Right atrium auricular region (tissue), 2 donors: Measurements from ENCODE around the gene PEPD. TPM values are rescaled to one million over a fixed set of nuclear protein-coding genes. Genes with fewer than 3 reads are reported as not detected.

Experiments
- DNase-seq: peaks from one replicate; pipeline ENCODE4 v3.0.0-alpha.2; 2019; ENCODE audit warnings: low spot score
- H3K27ac ChIP-seq, 2 donors: fragments of 200-600 bp; sonication (generic); 1 replicate in 1 of 2; 2 replicates in 1 of 2; pipeline ENCODE4 v1.5.1; 2016 to 2019
- H3K27me3 ChIP-seq, 2 donors: fragments of 200-600 bp; sonication (generic); one replicate each; pipeline versions ENCODE4 v1.5.1 to v1.6.0; 2017 to 2019
- H3K36me3 ChIP-seq: fragments of 200-600 bp; sonication (generic); one replicate; pipeline ENCODE4 v1.5.1; 2016
- H3K4me1 ChIP-seq, 2 donors: fragments of 200-600 bp; sonication (generic); one replicate each; pipeline versions ENCODE4 v1.5.1 to v1.6.0; 2017 to 2019
- H3K4me3 ChIP-seq, 2 donors: fragments of 200-600 bp; sonication (generic); 1 replicate in 1 of 2; 2 replicates in 1 of 2; pipeline ENCODE4 v1.5.1; 2017 to 2019; ENCODE audit warnings: mild to moderate bottlenecking in 1 of 2, moderate library complexity in 1 of 2
- H3K9me3 ChIP-seq, 2 donors: fragments of 200-600 bp; sonication (generic); one replicate each; pipeline ENCODE4 v1.5.1; 2019
- total RNA-seq, 2 donors: library from RNA; depleted of rRNA; stranded (reverse); fragments of >200 nt; gene quantifications; one replicate each; pipeline ENCODE4 v1.1.0, GENCODE V29; 2016
- TF ChIP-seq, protein P1 (sequence below), 2 donors: fragments of 200-600 bp; sonication (generic); IDR thresholded peaks; one replicate each; pipeline ENCODE4 v1.5.1; 2019; ENCODE audit warnings: antibody characterized with exemption in 2 of 2

Gene PEPD
- total RNA-seq, 2 donors from 2014 or later: 27.1 to 38.9 TPM

DNA sequence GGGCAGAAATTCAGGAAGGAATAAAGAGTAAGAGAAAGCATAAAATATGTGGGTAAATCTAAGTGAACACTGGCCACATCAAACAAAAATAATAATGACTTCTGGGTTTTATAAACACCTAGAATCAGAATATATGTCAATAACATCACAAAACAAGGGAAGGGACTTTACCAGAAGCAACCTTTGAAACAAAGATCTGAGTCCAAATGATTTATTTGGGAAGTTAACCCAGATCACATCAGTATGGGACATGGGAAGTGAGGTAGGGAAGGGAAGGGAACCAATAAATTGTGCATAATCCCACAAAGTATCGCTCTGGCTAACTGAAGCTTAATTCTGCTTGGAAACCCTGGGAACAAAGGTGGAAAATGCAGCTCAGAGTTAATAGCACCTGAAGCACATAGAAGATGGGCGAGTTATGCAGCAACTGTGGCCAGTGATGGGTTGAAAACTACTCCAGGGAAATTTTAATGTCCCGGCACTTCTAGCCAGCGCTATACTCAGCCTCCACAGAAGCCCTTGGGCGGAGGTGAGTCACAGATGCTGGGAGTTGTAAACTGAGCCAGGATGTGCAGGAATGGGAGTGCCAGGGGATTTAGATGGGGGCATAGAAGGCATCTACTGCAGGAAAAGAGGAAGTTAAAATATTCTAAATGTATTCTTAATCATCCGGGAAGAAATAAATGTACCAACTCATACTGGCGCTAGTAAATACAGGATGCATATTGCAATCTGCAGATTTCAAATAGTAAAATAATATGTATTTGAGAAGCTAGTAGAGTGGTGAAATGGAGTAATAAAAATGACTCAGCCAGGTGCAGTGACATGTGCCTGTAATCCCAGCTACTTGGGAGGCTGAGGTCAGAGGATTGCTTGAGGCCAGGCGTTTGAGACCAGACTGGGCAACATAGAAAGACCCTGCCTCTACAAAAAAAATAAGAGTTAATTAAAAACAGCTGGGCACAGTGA lies 182.3 kb downstream of the PEPD start:
- Histone ChIP-seq H3K9me3 (no peaks in the 10 kb centered on the region), H3K36me3 (no peaks in the 10 kb centered on the region), H3K4me1 (no peaks in the 10 kb centered on the region), H3K4me3 (no peak overlapping the region), H3K27me3 (no peaks in the 10 kb centered on the region), H3K27ac (no peak overlapping the region)
- TF ChIP-seq, protein P1, sequence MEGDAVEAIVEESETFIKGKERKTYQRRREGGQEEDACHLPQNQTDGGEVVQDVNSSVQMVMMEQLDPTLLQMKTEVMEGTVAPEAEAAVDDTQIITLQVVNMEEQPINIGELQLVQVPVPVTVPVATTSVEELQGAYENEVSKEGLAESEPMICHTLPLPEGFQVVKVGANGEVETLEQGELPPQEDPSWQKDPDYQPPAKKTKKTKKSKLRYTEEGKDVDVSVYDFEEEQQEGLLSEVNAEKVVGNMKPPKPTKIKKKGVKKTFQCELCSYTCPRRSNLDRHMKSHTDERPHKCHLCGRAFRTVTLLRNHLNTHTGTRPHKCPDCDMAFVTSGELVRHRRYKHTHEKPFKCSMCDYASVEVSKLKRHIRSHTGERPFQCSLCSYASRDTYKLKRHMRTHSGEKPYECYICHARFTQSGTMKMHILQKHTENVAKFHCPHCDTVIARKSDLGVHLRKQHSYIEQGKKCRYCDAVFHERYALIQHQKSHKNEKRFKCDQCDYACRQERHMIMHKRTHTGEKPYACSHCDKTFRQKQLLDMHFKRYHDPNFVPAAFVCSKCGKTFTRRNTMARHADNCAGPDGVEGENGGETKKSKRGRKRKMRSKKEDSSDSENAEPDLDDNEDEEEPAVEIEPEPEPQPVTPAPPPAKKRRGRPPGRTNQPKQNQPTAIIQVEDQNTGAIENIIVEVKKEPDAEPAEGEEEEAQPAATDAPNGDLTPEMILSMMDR (IDR thresholded peaks at IDR 0.05): no peak
- DNase-seq: no peak

Other genes with a start within 250 kb of the PEPD start
- gene CEBPA, start 219.3 kb downstream of the PEPD start, total RNA-seq: 10 to 100 TPM in 1 of 2 donors, 1 to 10 TPM in 1; 1.3 to 11.0 TPM
- 10 to 100 TPM; 12.9 to 15.2 TPM for gene CEBPG, start 148.1 kb downstream of the PEPD start, total RNA-seq
- gene CHST8, start 100.2 kb upstream of the PEPD start, total RNA-seq: under 1 TPM in 1 of 2 donors, not detected in 1; 0.43 TPM